ENCODE data around the gene CD1E. TPM values are rescaled to one million over a fixed set of nuclear protein-coding genes. Genes with fewer than 3 reads are reported as not detected.

CD1E gene
- total and polyA plus RNA-seq, 5 donors from 2014 or later: not detected

DNA sequence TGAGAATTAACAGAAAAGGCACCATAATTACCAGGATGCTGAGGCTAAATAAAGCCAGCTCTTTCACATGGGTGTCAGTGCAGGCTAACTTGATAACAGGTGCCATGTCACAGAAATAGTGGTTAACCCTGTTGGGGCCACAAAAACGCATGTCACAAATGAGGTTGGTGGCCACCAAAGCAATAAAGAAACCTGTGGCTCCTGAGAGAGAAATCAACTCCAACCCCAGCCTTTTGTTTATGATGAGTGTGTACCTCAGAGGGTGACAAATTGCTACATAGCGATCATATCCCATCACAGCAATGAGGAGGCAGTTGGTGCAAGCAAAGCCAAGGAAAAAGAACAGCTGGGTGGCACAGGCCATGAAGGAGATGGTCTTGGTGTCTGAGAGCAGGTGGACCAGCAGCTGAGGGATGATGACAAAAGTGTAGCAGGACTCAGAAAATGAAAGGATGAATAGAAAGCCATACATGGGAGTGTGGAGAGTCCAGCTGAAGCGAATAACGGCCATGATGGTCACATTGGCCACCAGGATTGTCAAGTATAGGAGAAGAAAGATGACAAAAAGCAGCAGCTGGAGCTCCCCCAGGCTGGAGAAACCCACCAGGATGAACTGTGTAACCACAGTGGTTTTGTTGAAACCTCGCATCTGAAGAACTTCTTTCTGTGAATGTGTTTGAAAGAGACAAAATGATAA is 45.3 kb downstream of the CD1E start, which contains the start of gene OR10T2:
OR10T2 (minus strand) TSS at position 649 of the 697 bp plus-strand sequence; CDS start at position 649, 0 bp downstream.
- H3K27ac ChIP-seq (ENCODE audit: insufficient read depth, low read length, poor library complexity, severe bottlenecking): no peak within 1 kb of the TSS
- ATAC-seq (ENCODE audit: low read depth in 2 of 2) (no peak), DNase-seq (no peak)
- H3K4me1 ChIP-seq (ENCODE audit: control insufficient read depth, insufficient read depth, low read length, poor library complexity, severe bottlenecking): no peaks in the 10 kb centered on the region
- Mint-ChIP-seq H3K27ac (no peak within 1 kb of the TSS), H3K4me3 (no peak within 1 kb of the TSS), H3K9me3 (peaks cover 0 to 4% (median 0%) of the 10 kb centered on the region in 7 donors), H3K4me1 (no peaks in the 10 kb centered on the region), H3K36me3 (no peaks in the 10 kb centered on the region), H3K27me3 (peaks cover 22% of the 10 kb centered on the region)
- no peaks in the 10 kb centered on the region for H3K36me3 ChIP-seq (ENCODE audit: control insufficient read depth, insufficient read depth, low read length)
- peaks cover 6% of the 10 kb centered on the region for H3K27me3 ChIP-seq (ENCODE audit: control insufficient read depth, insufficient read depth, low read length)
- no peak within 1 kb of the TSS for H3K4me3 ChIP-seq (ENCODE audit: low read depth, low read length)
- H3K9me3 ChIP-seq (ENCODE audit: control insufficient read depth in 2 of 2, low read length in 2 of 2): no peaks in the 10 kb centered on the region

GRCh38 chr1:158400871-158401270 is 47.2 kb downstream of the CD1E start:
- Mint-ChIP-seq H3K27ac (no peak overlapping the region), H3K4me1 (no peaks in the 10 kb centered on the region), H3K4me3 (no peak overlapping the region), H3K27me3 (peaks cover 27% of the 10 kb centered on the region), H3K9me3 (peaks cover 0 to 5% (median 0%) of the 10 kb centered on the region in 7 donors), H3K36me3 (no peaks in the 10 kb centered on the region)
- Histone ChIP-seq H3K27ac (ENCODE audit: insufficient read depth, low read length, poor library complexity, severe bottlenecking) (no peak overlapping the region), H3K36me3 (ENCODE audit: control insufficient read depth, insufficient read depth, low read length) (no peaks in the 10 kb centered on the region), H3K4me3 (ENCODE audit: low read depth, low read length) (no peak overlapping the region), H3K27me3 (ENCODE audit: control insufficient read depth, insufficient read depth, low read length) (peaks cover 5% of the 10 kb centered on the region), H3K9me3 (ENCODE audit: control insufficient read depth in 2 of 2, low read length in 2 of 2) (no peaks in the 10 kb centered on the region), H3K4me1 (ENCODE audit: control insufficient read depth, insufficient read depth, low read length, poor library complexity, severe bottlenecking) (no peaks in the 10 kb centered on the region)
- ATAC-seq (ENCODE audit: low read depth in 2 of 2): no peak
- no peak for DNase-seq

DNA sequence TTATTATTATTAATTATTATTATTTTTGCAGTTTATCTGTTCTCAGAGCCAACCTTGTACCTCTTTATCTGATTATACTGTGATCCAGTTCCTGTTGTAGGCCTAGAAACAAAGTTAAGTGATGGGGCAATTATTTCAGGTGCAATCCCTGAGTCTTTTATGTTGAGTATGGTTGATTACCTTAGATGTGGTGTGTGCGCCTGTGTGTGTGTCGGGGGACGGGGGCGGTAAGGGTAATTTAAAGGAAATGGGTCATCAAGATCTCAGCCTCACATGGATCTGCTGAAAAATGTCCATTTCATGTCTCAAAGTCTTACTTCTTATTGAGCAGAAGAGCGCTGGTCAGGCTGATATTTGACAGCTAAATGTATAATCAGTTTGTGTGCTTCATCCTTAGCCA is 53.4 kb downstream of the CD1E start:
- Mint-ChIP-seq H3K27ac (no peak overlapping the region), H3K4me3 (no peak overlapping the region), H3K27me3 (peaks cover 15% of the 10 kb centered on the region), H3K36me3 (no peaks in the 10 kb centered on the region), H3K9me3 (peaks cover 0 to 3% (median 0%) of the 10 kb centered on the region in 7 donors), H3K4me1 (no peaks in the 10 kb centered on the region)
- Histone ChIP-seq H3K27me3 (ENCODE audit: control insufficient read depth, insufficient read depth, low read length) (no peaks in the 10 kb centered on the region), H3K36me3 (ENCODE audit: control insufficient read depth, insufficient read depth, low read length) (no peaks in the 10 kb centered on the region), H3K4me1 (ENCODE audit: control insufficient read depth, insufficient read depth, low read length, poor library complexity, severe bottlenecking) (no peaks in the 10 kb centered on the region), H3K27ac (ENCODE audit: insufficient read depth, low read length, poor library complexity, severe bottlenecking) (no peak overlapping the region), H3K4me3 (ENCODE audit: low read depth, low read length) (no peak overlapping the region), H3K9me3 (ENCODE audit: control insufficient read depth in 2 of 2, low read length in 2 of 2) (no peaks in the 10 kb centered on the region)
- no peak for DNase-seq
- ATAC-seq (ENCODE audit: low read depth in 2 of 2): no peak

Other genes with a start within 250 kb of the CD1E start
- not detected for gene CD1D, start 173.0 kb upstream of the CD1E start, total RNA-seq
- under 1 TPM in 2 of 4 donors, not detected in 2; 0.12 to 0.16 TPM for gene CD1D, start 173.0 kb upstream of the CD1E start, polyA plus RNA-seq
- not detected for gene CD1A, start 99.5 kb upstream of the CD1E start, total RNA-seq
- gene CD1A, start 99.5 kb upstream of the CD1E start, polyA plus RNA-seq: not detected
- gene CD1C, start 64.0 kb upstream of the CD1E start, total RNA-seq: not detected
- under 1 TPM in 1 of 4 donors, not detected in 3; 0.68 TPM for gene CD1C, start 64.0 kb upstream of the CD1E start, polyA plus RNA-seq
- gene CD1B, start 22.4 kb upstream of the CD1E start, total RNA-seq: not detected
- not detected for gene CD1B, start 22.4 kb upstream of the CD1E start, polyA plus RNA-seq
- gene OR10T2, start 45.6 kb downstream of the CD1E start, total RNA-seq: not detected
- gene OR10T2, start 45.6 kb downstream of the CD1E start, polyA plus RNA-seq: not detected
- gene OR10K2, start 72.3 kb downstream of the CD1E start, total RNA-seq: not detected
- gene OR10K2, start 72.3 kb downstream of the CD1E start, polyA plus RNA-seq: not detected
- gene OR10K1, start 107.9 kb downstream of the CD1E start, total RNA-seq: not detected
- gene OR10K1, start 107.9 kb downstream of the CD1E start, polyA plus RNA-seq: not detected
- gene OR10R2, start 118.3 kb downstream of the CD1E start, total RNA-seq: not detected
- gene OR10R2, start 118.3 kb downstream of the CD1E start, polyA plus RNA-seq: not detected
- gene OR6Y1, start 200.5 kb downstream of the CD1E start, total RNA-seq: not detected
- gene OR6Y1, start 200.5 kb downstream of the CD1E start, polyA plus RNA-seq: not detected
- gene OR6P1, start 216.7 kb downstream of the CD1E start, total RNA-seq: not detected
- gene OR6P1, start 216.7 kb downstream of the CD1E start, polyA plus RNA-seq: not detected
- gene OR10X1, start 226.0 kb downstream of the CD1E start, total RNA-seq: not detected
- gene OR10X1, start 226.0 kb downstream of the CD1E start, polyA plus RNA-seq: not detected